ENCODE data around the gene UGT1A6. TPM values are rescaled to one million over a fixed set of nuclear protein-coding genes. Genes with fewer than 3 reads are reported as not detected.

The UGT1A6 gene
- total and polyA plus RNA-seq, 2 of the 13 experiments (the other 11 are each of a cell fraction or from before 2014, with no cell fraction given) = 0.25 TPM; not detected in 1

DNA sequence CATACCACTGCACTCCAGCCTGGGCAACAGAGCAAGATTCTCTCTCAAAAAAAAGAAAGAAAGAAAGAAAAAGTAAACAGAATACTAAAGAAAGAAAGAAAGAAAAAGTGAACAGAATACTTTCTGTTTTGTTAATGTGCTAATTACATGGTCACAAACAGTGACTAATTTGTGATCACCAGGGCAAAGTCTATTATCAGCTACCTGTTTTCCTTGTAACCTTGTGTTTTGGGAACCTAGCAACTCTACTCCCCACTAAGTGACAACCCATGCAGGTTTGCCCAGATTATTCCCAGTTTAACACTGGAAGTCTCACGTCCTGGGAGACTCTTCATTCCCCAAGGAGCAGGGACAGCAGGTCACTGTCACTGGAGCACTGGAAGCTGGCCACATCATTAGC lies 37.6 kb upstream of the UGT1A6 start:
- Histone ChIP-seq H3K79me2 (ENCODE audit: insufficient read depth, low read length) (no peaks in the 10 kb centered on the region), H3K36me3 (replicated peaks in 1 of 2; ENCODE audit: control insufficient read depth in 1 of 2, insufficient read depth in 2 of 2, low read length in 2 of 2) (no peaks in the 10 kb centered on the region), H3K27ac (ENCODE audit: extremely low read length, insufficient read depth, low read length) (no peak overlapping the region), H4K20me1 (ENCODE audit: insufficient read depth, low read length) (no peaks in the 10 kb centered on the region), H3K9ac (ENCODE audit: insufficient read depth, low read depth, low read length) (no peak overlapping the region), H3K9me3 (ENCODE audit: low read length) (no peaks in the 10 kb centered on the region), H3K27me3 (ENCODE audit: control insufficient read depth in 1 of 2, insufficient read depth in 2 of 2, low read length in 2 of 2) (no peaks in the 10 kb centered on the region), H3K4me2 (ENCODE audit: low read depth, low read length) (no peak overlapping the region), H2AFZ (ENCODE audit: low read length) (no peak overlapping the region), H3K4me3 (replicated peaks in 1 of 3; ENCODE audit: insufficient read depth in 1 of 3, low read depth in 2 of 3, low read length in 3 of 3) (no peak overlapping the region), H3K4me1 (ENCODE audit: insufficient read depth, low read length) (no peaks in the 10 kb centered on the region)
- BruUV-seq (replicated peaks) = no TSS peak
- in situ Hi-C loops (cut with HindIII; ENCODE audit: extremely low pct_ligation_motif_present, low pct_unique_long_range_greater_than_20kb) (no loop called here), intact Hi-C loops (cut with micrococcal nuclease; ENCODE audit: unreplicated experiment) (no loop called here)
- ChIA-PET CTCF (ENCODE audit: low intra/inter-chr PET ratio, low total read pairs) (no interaction called here), POLR2A (no interaction called here)
- DNase-seq (ENCODE audit: low spot score) (no peak), ATAC-seq (no peak), FAIRE-seq (no peak)
- no peak for TF ChIP-seq JARID2 (CRISPR knock-in tag; IDR thresholded peaks at IDR 0.05; ENCODE audit: insufficient replicate concordance)
- TF ChIP-seq HDAC2 (CRISPR knock-in tag; IDR thresholded peaks at IDR 0.05) = no peak
- no peak for TF ChIP-seq GTF3A (CRISPR knock-in tag; conservative IDR thresholded peaks at IDR 0.05)
- TF ChIP-seq, protein P1, sequence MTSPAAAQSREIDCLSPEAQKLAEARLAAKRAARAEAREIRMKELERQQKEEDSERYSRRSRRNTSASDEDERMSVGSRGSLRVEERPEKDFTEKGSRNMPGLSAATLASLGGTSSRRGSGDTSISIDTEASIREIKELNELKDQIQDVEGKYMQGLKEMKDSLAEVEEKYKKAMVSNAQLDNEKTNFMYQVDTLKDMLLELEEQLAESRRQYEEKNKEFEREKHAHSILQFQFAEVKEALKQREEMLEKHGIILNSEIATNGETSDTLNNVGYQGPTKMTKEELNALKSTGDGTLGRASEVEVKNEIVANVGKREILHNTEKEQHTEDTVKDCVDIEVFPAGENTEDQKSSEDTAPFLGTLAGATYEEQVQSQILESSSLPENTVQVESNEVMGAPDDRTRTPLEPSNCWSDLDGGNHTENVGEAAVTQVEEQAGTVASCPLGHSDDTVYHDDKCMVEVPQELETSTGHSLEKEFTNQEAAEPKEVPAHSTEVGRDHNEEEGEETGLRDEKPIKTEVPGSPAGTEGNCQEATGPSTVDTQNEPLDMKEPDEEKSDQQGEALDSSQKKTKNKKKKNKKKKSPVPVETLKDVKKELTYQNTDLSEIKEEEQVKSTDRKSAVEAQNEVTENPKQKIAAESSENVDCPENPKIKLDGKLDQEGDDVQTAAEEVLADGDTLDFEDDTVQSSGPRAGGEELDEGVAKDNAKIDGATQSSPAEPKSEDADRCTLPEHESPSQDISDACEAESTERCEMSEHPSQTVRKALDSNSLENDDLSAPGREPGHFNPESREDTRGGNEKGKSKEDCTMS (CRISPR knock-in tag; conservative IDR thresholded peaks at IDR 0.05) = no peak
- TF ChIP-seq KDM5A (IDR thresholded peaks at IDR 0.05; ENCODE audit: borderline replicate concordance, low read length) = no peak
- TF ChIP-seq, protein P2, sequence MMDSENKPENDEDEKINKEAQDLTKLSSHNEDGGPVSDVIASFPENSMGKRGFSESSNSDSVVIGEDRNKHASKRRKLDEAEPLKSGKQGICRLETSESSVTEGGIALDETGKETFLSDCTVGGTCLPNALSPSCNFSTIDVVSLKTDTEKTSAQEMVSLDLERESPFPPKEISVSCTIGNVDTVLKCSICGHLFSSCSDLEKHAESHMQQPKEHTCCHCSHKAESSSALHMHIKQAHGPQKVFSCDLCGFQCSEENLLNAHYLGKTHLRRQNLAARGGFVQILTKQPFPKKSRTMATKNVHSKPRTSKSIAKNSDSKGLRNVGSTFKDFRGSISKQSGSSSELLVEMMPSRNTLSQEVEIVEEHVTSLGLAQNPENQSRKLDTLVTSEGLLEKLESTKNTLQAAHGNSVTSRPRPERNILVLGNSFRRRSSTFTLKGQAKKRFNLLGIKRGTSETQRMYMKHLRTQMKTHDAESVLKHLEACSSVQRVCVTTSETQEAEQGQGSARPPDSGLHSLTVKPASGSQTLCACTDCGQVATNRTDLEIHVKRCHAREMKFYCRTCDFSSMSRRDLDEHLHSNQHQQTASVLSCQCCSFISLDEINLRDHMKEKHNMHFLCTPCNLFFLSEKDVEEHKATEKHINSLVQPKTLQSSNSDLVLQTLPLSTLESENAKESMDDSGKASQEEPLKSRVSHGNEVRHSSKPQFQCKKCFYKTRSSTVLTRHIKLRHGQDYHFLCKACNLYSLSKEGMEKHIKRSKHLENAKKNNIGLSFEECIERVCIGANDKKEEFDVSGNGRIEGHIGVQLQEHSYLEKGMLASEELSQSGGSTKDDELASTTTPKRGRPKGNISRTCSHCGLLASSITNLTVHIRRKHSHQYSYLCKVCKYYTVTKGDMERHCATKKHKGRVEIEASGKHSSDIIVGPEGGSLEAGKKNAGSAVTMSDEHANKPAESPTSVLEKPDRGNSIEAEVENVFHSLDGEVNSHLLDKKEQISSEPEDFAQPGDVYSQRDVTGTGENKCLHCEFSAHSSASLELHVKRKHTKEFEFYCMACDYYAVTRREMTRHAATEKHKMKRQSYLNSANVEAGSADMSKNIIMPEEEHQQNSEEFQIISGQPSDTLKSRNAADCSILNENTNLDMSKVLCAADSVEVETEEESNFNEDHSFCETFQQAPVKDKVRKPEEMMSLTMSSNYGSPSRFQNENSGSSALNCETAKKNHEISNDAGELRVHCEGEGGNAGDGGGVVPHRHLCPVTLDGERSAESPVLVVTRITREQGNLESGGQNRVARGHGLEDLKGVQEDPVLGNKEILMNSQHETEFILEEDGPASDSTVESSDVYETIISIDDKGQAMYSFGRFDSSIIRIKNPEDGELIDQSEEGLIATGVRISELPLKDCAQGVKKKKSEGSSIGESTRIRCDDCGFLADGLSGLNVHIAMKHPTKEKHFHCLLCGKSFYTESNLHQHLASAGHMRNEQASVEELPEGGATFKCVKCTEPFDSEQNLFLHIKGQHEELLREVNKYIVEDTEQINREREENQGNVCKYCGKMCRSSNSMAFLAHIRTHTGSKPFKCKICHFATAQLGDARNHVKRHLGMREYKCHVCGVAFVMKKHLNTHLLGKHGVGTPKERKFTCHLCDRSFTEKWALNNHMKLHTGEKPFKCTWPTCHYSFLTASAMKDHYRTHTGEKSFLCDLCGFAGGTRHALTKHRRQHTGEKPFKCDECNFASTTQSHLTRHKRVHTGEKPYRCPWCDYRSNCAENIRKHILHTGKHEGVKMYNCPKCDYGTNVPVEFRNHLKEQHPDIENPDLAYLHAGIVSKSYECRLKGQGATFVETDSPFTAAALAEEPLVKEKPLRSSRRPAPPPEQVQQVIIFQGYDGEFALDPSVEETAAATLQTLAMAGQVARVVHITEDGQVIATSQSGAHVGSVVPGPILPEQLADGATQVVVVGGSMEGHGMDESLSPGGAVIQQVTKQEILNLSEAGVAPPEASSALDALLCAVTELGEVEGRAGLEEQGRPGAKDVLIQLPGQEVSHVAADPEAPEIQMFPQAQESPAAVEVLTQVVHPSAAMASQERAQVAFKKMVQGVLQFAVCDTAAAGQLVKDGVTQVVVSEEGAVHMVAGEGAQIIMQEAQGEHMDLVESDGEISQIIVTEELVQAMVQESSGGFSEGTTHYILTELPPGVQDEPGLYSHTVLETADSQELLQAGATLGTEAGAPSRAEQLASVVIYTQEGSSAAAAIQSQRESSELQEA (CRISPR knock-in tag; IDR thresholded peaks at IDR 0.05; ENCODE audit: not compliant biosample characterization) = no peak
- no peak for TF ChIP-seq ZNF768 (CRISPR knock-in tag; IDR thresholded peaks at IDR 0.05)
- no peak for TF ChIP-seq CHD2 (IDR thresholded peaks at IDR 0.05; ENCODE audit: low read depth, low read length)
- TF ChIP-seq, protein P3, sequence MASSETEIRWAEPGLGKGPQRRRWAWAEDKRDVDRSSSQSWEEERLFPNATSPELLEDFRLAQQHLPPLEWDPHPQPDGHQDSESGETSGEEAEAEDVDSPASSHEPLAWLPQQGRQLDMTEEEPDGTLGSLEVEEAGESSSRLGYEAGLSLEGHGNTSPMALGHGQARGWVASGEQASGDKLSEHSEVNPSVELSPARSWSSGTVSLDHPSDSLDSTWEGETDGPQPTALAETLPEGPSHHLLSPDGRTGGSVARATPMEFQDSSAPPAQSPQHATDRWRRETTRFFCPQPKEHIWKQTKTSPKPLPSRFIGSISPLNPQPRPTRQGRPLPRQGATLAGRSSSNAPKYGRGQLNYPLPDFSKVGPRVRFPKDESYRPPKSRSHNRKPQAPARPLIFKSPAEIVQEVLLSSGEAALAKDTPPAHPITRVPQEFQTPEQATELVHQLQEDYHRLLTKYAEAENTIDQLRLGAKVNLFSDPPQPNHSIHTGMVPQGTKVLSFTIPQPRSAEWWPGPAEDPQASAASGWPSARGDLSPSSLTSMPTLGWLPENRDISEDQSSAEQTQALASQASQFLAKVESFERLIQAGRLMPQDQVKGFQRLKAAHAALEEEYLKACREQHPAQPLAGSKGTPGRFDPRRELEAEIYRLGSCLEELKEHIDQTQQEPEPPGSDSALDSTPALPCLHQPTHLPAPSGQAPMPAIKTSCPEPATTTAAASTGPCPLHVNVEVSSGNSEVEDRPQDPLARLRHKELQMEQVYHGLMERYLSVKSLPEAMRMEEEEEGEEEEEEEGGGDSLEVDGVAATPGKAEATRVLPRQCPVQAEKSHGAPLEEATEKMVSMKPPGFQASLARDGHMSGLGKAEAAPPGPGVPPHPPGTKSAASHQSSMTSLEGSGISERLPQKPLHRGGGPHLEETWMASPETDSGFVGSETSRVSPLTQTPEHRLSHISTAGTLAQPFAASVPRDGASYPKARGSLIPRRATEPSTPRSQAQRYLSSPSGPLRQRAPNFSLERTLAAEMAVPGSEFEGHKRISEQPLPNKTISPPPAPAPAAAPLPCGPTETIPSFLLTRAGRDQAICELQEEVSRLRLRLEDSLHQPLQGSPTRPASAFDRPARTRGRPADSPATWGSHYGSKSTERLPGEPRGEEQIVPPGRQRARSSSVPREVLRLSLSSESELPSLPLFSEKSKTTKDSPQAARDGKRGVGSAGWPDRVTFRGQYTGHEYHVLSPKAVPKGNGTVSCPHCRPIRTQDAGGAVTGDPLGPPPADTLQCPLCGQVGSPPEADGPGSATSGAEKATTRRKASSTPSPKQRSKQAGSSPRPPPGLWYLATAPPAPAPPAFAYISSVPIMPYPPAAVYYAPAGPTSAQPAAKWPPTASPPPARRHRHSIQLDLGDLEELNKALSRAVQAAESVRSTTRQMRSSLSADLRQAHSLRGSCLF (CRISPR knock-in tag; IDR thresholded peaks at IDR 0.05; ENCODE audit: borderline replicate concordance) = no peak
- 20% methylated on average over 1 of the region's 1 CpG for WGBS (ENCODE audit: low lambda C conversion rate)

Measured in HepG2 (cell line).